ENCODE measurements around the gene GPC2.
"Not testable (repeated sequence)": the region's sequence is repeated elsewhere in the genome, so short reads cannot be mapped to it uniquely, and the experiment has no call there.

GPC2 gene

DNA sequence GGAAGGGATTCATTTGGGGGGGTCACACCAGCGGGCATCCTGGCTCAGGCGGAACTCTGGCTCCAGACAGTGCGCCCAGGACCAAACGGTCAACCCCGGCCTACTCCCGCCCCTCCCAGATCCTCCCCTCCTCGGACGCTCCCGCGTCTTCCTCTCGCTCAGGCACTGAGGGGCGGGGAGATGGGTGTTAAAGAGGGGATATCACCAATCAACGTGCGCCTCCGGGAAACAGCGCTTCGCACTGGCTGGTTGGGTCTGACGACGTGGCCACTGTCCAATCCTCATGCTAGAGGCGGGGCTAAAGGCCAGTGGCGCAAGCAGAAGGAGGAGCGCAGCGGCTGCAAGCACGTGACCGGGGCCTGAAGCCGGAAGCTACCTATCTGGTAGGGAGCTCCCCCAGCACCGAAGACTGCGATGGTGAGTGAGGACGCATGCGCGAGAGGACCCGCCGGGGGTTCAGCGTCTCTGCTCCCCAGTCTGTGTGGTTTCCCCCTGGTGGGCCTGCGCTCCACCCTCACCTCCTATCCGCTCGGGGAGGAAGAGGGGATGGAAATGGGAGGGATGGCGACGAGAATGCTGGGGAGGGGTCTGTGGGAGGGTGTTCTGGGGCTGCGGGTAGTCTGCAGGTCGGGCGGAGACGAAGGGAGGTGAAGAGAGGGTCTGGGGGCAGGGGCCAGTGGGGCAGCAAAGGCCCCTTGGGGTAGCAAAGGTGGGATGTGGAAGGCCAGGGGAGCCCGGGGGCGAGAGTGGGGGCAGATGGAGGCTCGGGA is 28.4 kb downstream of the GPC2 start, which contains the start of gene LAMTOR4:
LAMTOR4 (plus strand) TSS at position 360 of the 770 bp plus-strand sequence; CDS start at position 415, 55 bp downstream.
- DNase-seq (ENCODE audit: low read depth) = peak; percentile 100
- H3K4me3 ChIP-seq (ENCODE audit: low read depth, low read length) = peak within 1 kb of the TSS; percentile 87
- TF ChIP-seq MYC (IDR thresholded peaks at IDR 0.05; ENCODE audit: low read depth, low read length) (peak; percentile 93), CTCF (IDR thresholded peaks at IDR 0.05; ENCODE audit: low read depth, low read length) (no peak), POLR2A (IDR thresholded peaks at IDR 0.05; ENCODE audit: extremely low read depth, insufficient read length) (peak; percentile 87)
- TF ChIP-seq, protein P1, sequence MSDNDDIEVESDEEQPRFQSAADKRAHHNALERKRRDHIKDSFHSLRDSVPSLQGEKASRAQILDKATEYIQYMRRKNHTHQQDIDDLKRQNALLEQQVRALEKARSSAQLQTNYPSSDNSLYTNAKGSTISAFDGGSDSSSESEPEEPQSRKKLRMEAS (IDR thresholded peaks at IDR 0.05; ENCODE audit: low read depth, low read length) = peak; percentile 100

GRCh38 chr7:100148225-100148558 is 29.0 kb downstream of the GPC2 start:
- peak overlapping the region; percentile 22 for H3K4me3 ChIP-seq (ENCODE audit: low read depth, low read length)
- no peak for DNase-seq (ENCODE audit: low read depth)
- TF ChIP-seq POLR2A (IDR thresholded peaks at IDR 0.05; ENCODE audit: extremely low read depth, insufficient read length) = no peak
- no peak for TF ChIP-seq CTCF (IDR thresholded peaks at IDR 0.05; ENCODE audit: low read depth, low read length)
- no peak for TF ChIP-seq MYC (IDR thresholded peaks at IDR 0.05; ENCODE audit: low read depth, low read length)
- TF ChIP-seq, protein P1 (IDR thresholded peaks at IDR 0.05; ENCODE audit: low read depth, low read length) = no peak

- no peak overlapping the region for H3K4me3 ChIP-seq (ENCODE audit: low read depth, low read length)
- TF ChIP-seq, protein P1 (IDR thresholded peaks at IDR 0.05; ENCODE audit: low read depth, low read length) = no peak
- TF ChIP-seq POLR2A (IDR thresholded peaks at IDR 0.05; ENCODE audit: extremely low read depth, insufficient read length) = no peak
- no peak for TF ChIP-seq MYC (IDR thresholded peaks at IDR 0.05; ENCODE audit: low read depth, low read length)
- no peak for TF ChIP-seq CTCF (IDR thresholded peaks at IDR 0.05; ENCODE audit: low read depth, low read length)
- no peak for DNase-seq (ENCODE audit: low read depth)
Measured at GRCh38 chr7:100147278-100147677, 29.9 kb downstream of the GPC2 start.

GRCh38 chr7:100146350-100146749 is 30.8 kb downstream of the GPC2 start:
- TF ChIP-seq, protein P1 (IDR thresholded peaks at IDR 0.05; ENCODE audit: low read depth, low read length) = peak; percentile 61; the same call in 1 of the 2 replicates
- H3K4me3 ChIP-seq (ENCODE audit: low read depth, low read length); DNase-seq (ENCODE audit: low read depth): not testable (repeated sequence)

DNA sequence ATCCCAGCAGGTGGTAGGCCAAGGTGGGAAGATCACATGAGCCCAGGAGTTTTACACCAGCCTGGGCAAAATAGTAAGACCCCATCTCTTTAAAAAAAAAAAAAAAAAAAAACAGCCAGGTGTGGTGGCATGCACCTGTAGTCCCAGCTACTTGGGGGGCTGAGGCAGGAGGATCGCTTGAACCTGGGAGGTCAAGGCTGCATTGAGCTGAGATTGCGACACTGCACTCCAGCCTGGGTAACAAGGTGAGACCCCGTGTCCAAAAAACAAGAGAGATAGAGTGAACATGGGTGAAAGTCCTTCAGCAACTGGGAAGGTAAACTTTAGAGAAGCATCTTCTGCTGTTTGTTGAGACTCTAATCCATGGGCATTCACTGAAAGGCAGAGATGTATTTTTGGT is 34.7 kb downstream of the GPC2 start:
- H3K4me3 ChIP-seq (ENCODE audit: low read depth, low read length) = no peak overlapping the region
- no peak for TF ChIP-seq POLR2A (IDR thresholded peaks at IDR 0.05; ENCODE audit: extremely low read depth, insufficient read length)
- TF ChIP-seq, protein P1 (IDR thresholded peaks at IDR 0.05; ENCODE audit: low read depth, low read length) = no peak
- no peak for TF ChIP-seq CTCF (IDR thresholded peaks at IDR 0.05; ENCODE audit: low read depth, low read length)
- DNase-seq (ENCODE audit: low read depth) = no peak

- DNase-seq (ENCODE audit: low read depth) = peak; percentile 65
- TF ChIP-seq CTCF (IDR thresholded peaks at IDR 0.05; ENCODE audit: low read depth, low read length) (no peak), MYC (IDR thresholded peaks at IDR 0.05; ENCODE audit: low read depth, low read length) (peak; percentile 90), POLR2A (IDR thresholded peaks at IDR 0.05; ENCODE audit: extremely low read depth, insufficient read length) (no peak)
- TF ChIP-seq, protein P1 (IDR thresholded peaks at IDR 0.05; ENCODE audit: low read depth, low read length) = peak; percentile 84; the same call in 1 of the 2 replicates
- H3K4me3 ChIP-seq (ENCODE audit: low read depth, low read length) = no peak overlapping the region
Measured at GRCh38 chr7:100141555-100141949, 35.6 kb downstream of the GPC2 start.
